Endothelial cell of umbilical vein (primary cell): ENCODE measurements around the gene LEO1. TPM values are rescaled to one million over a fixed set of nuclear protein-coding genes. Genes with fewer than 3 reads are reported as not detected.

Experiments used
- BruUV-seq: library from RNA; stranded (reverse); fragments of 400-500 nt; replicated peaks from 2 replicates; lab custom pipeline; 2021; lab: Mats Ljungman, UMichigan
- CTCF ChIA-PET: fragments of 300-600, 350-600 bp; sonication (Branson Sonifier 250); formaldehyde crosslinking; loops from one replicate; lab custom pipeline; 2021; ENCODE audit warnings: antibody characterized with exemption, inconsistent platforms; lab: Charles Lee
- POLR2A ChIA-PET: fragments of 300-600, 350-600 bp; sonication (Branson Sonifier 250); formaldehyde crosslinking; loops from one replicate; lab custom pipeline; 2021; ENCODE audit warnings: antibody characterized with exemption, inconsistent platforms; lab: Charles Lee
- DNase-seq: peaks from one replicate; pipeline ENCODE4 v3.0.0-alpha.2; 2011; ENCODE audit warnings: low read depth, low spot score
- FAIRE-seq: peaks from 2 replicates; lab custom pipeline; 2011; peaks lifted over from hg19 to GRCh38; lab: Jason Lieb, UNC
- H2AFZ ChIP-seq: 2 replicates; pipeline ENCODE4 v1.6.0; 2012; ENCODE audit warnings: low read depth, low read length, control low read depth, inconsistent platforms
- H3K27ac ChIP-seq: 2 replicates; pipeline ENCODE4 v1.5.1; 2011; ENCODE audit warnings: low read depth, mild to moderate bottlenecking, control low read depth, low read length, moderate library complexity; ENCODE audit not compliant: insufficient read depth
- H3K27me3 ChIP-seq, 2 experiments: 2 replicates each; pipeline versions ENCODE4 v1.6.0 to v1.6.1; 2011; ENCODE audit warnings: low read length in 2 of 2, mixed read lengths in 1 of 2; ENCODE audit not compliant: control insufficient read depth in 2 of 2, insufficient read depth in 2 of 2
- H3K36me3 ChIP-seq, 2 experiments: 2 replicates in 1 of 2; 3 replicates in 1 of 2; pipeline ENCODE4 v1.5.1; 2011; ENCODE audit warnings: low read length in 2 of 2, mild to moderate bottlenecking in 1 of 2, moderate library complexity in 1 of 2; ENCODE audit not compliant: control insufficient read depth in 2 of 2, insufficient read depth in 2 of 2; ENCODE audit errors: extremely low read depth in 1 of 2
- H3K4me1 ChIP-seq: 3 replicates; pipeline ENCODE4 v1.5.1; 2011; ENCODE audit warnings: mild to moderate bottlenecking, low read length; ENCODE audit not compliant: control insufficient read depth, insufficient read depth; ENCODE audit errors: extremely low read depth
- H3K4me2 ChIP-seq: 2 replicates; pipeline ENCODE4 v1.6.1; 2011; ENCODE audit warnings: low read length, control low read depth, mixed read lengths; ENCODE audit not compliant: insufficient read depth
- H3K4me3 ChIP-seq, 3 experiments: fragments of 200-600 bp in 1 of 3; sonication (generic), shearing (Covaris generic) in 1 of 3; replicated peaks in 1 of 3; 2 replicates each; pipeline ENCODE4 v1.5.1; 2011 to 2016; ENCODE audit warnings: control low read depth in 3 of 3, low read length in 3 of 3, mild to moderate bottlenecking in 2 of 3, inconsistent platforms in 1 of 3, low read depth in 1 of 3, moderate library complexity in 1 of 3; ENCODE audit not compliant: insufficient read depth in 1 of 3
- H3K79me2 ChIP-seq: 2 replicates; pipeline ENCODE4 v1.6.0; 2012; ENCODE audit warnings: low read length, inconsistent platforms; ENCODE audit not compliant: control insufficient read depth, insufficient read depth
- H3K9ac ChIP-seq: replicated peaks from 2 replicates; pipeline ENCODE3; 2011; ENCODE audit warnings: low read length, control low read depth; ENCODE audit not compliant: insufficient read depth; ENCODE audit errors: extremely low read depth
- H3K9me1 ChIP-seq: replicated peaks from 3 replicates; pipeline ENCODE4 v1.6.0; 2011; ENCODE audit warnings: mild to moderate bottlenecking, low read length; ENCODE audit not compliant: control insufficient read depth, insufficient read depth; ENCODE audit errors: extremely low read depth
- H3K9me3 ChIP-seq: replicated peaks from 2 replicates; pipeline ENCODE4 v1.5.1; 2012; ENCODE audit warnings: low read length, inconsistent platforms; ENCODE audit not compliant: control insufficient read depth, insufficient read depth
- H4K20me1 ChIP-seq: replicated peaks from 2 replicates; pipeline ENCODE3; 2011; ENCODE audit warnings: mild to moderate bottlenecking, low read length; ENCODE audit not compliant: control insufficient read depth, insufficient read depth; ENCODE audit errors: extremely low read depth
- CTCF ChIP-seq, 2 donors: IDR thresholded peaks; 1 replicate in 1 of 2; 2 replicates in 1 of 2; pipeline ENCODE4 v1.5.1; 2011; ENCODE audit warnings: low read length in 2 of 2, mild to moderate bottlenecking in 2 of 2, moderate library complexity in 2 of 2, control low read depth in 1 of 2, inconsistent platforms in 1 of 2, low read depth in 1 of 2; ENCODE audit not compliant: insufficient read depth in 1 of 2; ENCODE audit errors: extremely low read depth in 1 of 2
- EZH2 ChIP-seq: IDR thresholded peaks from 2 replicates; pipeline ENCODE4 v1.6.1; 2012; ENCODE audit warnings: borderline replicate concordance, low read depth, mild to moderate bottlenecking, moderate library complexity, low read length, inconsistent platforms; ENCODE audit not compliant: severe bottlenecking
- FOS ChIP-seq: IDR thresholded peaks from 2 replicates; pipeline ENCODE4 v1.6.1; 2011; ENCODE audit warnings: mild to moderate bottlenecking, low read length, moderate library complexity, borderline replicate concordance; ENCODE audit not compliant: insufficient read depth
- GATA2 ChIP-seq: IDR thresholded peaks from 2 replicates; pipeline ENCODE4 v1.7.0; 2011; ENCODE audit warnings: low read depth, mild to moderate bottlenecking, moderate library complexity, mixed read lengths, low read length; ENCODE audit not compliant: insufficient read length, insufficient read depth
- JUN ChIP-seq: IDR thresholded peaks from 2 replicates; pipeline ENCODE4 v1.6.1; 2011; ENCODE audit warnings: borderline replicate concordance, low read depth; ENCODE audit not compliant: insufficient read length, insufficient read depth
- MAX ChIP-seq: IDR thresholded peaks from 2 replicates; pipeline ENCODE4 v1.6.1; 2011; ENCODE audit not compliant: insufficient read depth, insufficient read length
- MYC ChIP-seq: IDR thresholded peaks from one replicate; pipeline ENCODE4 v1.6.1; 2011; ENCODE audit warnings: mild to moderate bottlenecking, low read depth, low read length
- POLR2A ChIP-seq: IDR thresholded peaks from 2 replicates; pipeline ENCODE4 v1.6.1; 2012; ENCODE audit warnings: low read depth, mild to moderate bottlenecking, control low read depth, low read length
- POLR2AphosphoS5 ChIP-seq: IDR thresholded peaks from 2 replicates; pipeline ENCODE4 v1.6.1; 2012; ENCODE audit warnings: low read depth, mild to moderate bottlenecking, control low read depth, low read length, moderate library complexity; ENCODE audit not compliant: insufficient read depth
- dilution Hi-C: fragments of 300-500 bp; cut with MboI; formaldehyde crosslinking; loops from one replicate; pipeline ENCODE4 v1.15.0; 2019; ENCODE audit warnings: low sequenced_read_pairs; ENCODE audit not compliant: extremely low pct_ligation_motif_present
- intact Hi-C: fragments of 100-400 bp; cut with micrococcal nuclease; formaldehyde crosslinking; loops from one replicate; pipeline ENCODE4 v1.10.0; 2022
- polyA plus RNA-seq, 4 experiments: library from polyadenylated mRNA; depleted of rRNA in 3 of 4; stranded (reverse) in 3 of 4; unstranded in 1 of 4; fragments of >200 nt; gene quantifications; 2 replicates each; pipeline versions ENCODE4 v1.2.1 to v1.2.3, GENCODE V29; 2011 to 2012; ENCODE audit warnings: missing spikeins in 1 of 4
- total RNA-seq: library from RNA; stranded (reverse); gene quantifications from 2 replicates; pipeline ENCODE4 v1.2.3, GENCODE V29; 2021

The LEO1 gene
- total and polyA plus RNA-seq, 2 donors (not counting 3 experiments of a cell fraction or from before 2014, with no cell fraction given): 1.3 to 28.0 TPM

- intact Hi-C loops (no loop called here), dilution Hi-C loops (no loop called here)
- Histone ChIP-seq H3K4me3 (no peak overlapping the region), H3K9me3 (no peaks in the 10 kb centered on the region), H3K27me3 (no peaks in the 10 kb centered on the region), H4K20me1 (no peaks in the 10 kb centered on the region), H3K4me2 (no peak overlapping the region), H3K4me1 (peaks cover 26% of the 10 kb centered on the region), H3K27ac (no peak overlapping the region), H3K36me3 (no peaks in the 10 kb centered on the region), H2AFZ (no peak overlapping the region), H3K9me1 (no peaks in the 10 kb centered on the region), H3K79me2 (no peaks in the 10 kb centered on the region), H3K9ac (no peak overlapping the region)
- POLR2A ChIA-PET: no interaction called here
- no peak for DNase-seq
- CTCF ChIA-PET: interaction anchor here (1.5 to 1.9 kb wide), 2 partner anchors 9 to 19 kb away, joined by 4 to 6 read pairs; no protein-coding TSS in a partner anchor
- no peak for FAIRE-seq
- TF ChIP-seq FOS (no peak), JUN (no peak), POLR2AphosphoS5 (no peak), EZH2 (no peak), CTCF (IDR thresholded peaks at IDR 0.05; ENCODE audit: extremely low read depth in 1 of 2, insufficient read depth in 1 of 2, low read depth in 1 of 2, low read length in 2 of 2) (no peak)
- BruUV-seq: no TSS peak
Measured at GRCh38 chr15:52012210-52012609, 40.6 kb upstream of the LEO1 start.

GRCh38 chr15:52011711-52012144 lies 40.1 kb upstream of the LEO1 start:
- Histone ChIP-seq H3K9ac (no peak overlapping the region), H3K4me3 (no peak overlapping the region), H3K79me2 (no peaks in the 10 kb centered on the region), H3K27me3 (no peaks in the 10 kb centered on the region), H3K9me1 (no peaks in the 10 kb centered on the region), H4K20me1 (no peaks in the 10 kb centered on the region), H3K4me2 (no peak overlapping the region), H2AFZ (no peak overlapping the region), H3K36me3 (no peaks in the 10 kb centered on the region), H3K4me1 (peaks cover 30% of the 10 kb centered on the region), H3K27ac (no peak overlapping the region), H3K9me3 (no peaks in the 10 kb centered on the region)
- peak; percentile 73 for FAIRE-seq
- dilution Hi-C loops (no loop called here), intact Hi-C loops (no loop called here)
- no peak for TF ChIP-seq FOS
- no peak for TF ChIP-seq JUN
- no peak for TF ChIP-seq CTCF (IDR thresholded peaks at IDR 0.05; ENCODE audit: extremely low read depth in 1 of 2, insufficient read depth in 1 of 2, low read depth in 1 of 2, low read length in 2 of 2)
- no peak for TF ChIP-seq POLR2AphosphoS5
- no peak for TF ChIP-seq MYC
- no peak for TF ChIP-seq EZH2
- TF ChIP-seq POLR2A: no peak
- TF ChIP-seq GATA2: no peak
- TF ChIP-seq MAX: no peak
- ChIA-PET POLR2A (no interaction called here), CTCF (interaction anchor here (1.5 to 1.9 kb wide), 2 partner anchors 9 to 18 kb away, joined by 4 to 6 read pairs; no protein-coding TSS in a partner anchor)
- DNase-seq: peak; percentile 60
- no TSS peak for BruUV-seq
